PC-3 (cell line): Measurements from ENCODE around the gene NECTIN3.

Source experiments
- CTCF ChIP-seq: fragments of 300-600 bp; sonication (generic); conservative IDR thresholded peaks from 2 replicates; pipeline ENCODE4 v1.5.1; 2017; ENCODE audit warnings: antibody characterized with exemption, low read depth, mild to moderate bottlenecking, low read length
- EZH2phosphoT487 ChIP-seq: fragments of 300-600 bp; sonication (generic); IDR thresholded peaks from 2 replicates; pipeline ENCODE4 v1.6.1; 2018; ENCODE audit warnings: mild to moderate bottlenecking, antibody characterized with exemption, low read length, borderline replicate concordance

- no peak for TF ChIP-seq CTCF
- TF ChIP-seq EZH2phosphoT487, result no peak
Observed at GRCh38 chr3:111128884-111129283, 57.3 kb downstream of the NECTIN3 start.
